Non-pigmented ciliary epithelial cell (primary cell): Measurements from ENCODE around the gene CDH16.
"Not testable (repeated sequence)": the region's sequence is repeated elsewhere in the genome, so short reads cannot be mapped to it uniquely, and the experiment has no call there.

Experiments
- DNase-seq: peaks from one replicate; pipeline ENCODE4 v3.0.0-alpha.2; 2010; ENCODE audit warnings: low read depth

The CDH16 gene

GRCh38 chr16:66872559-66872942 is 46.1 kb downstream of the CDH16 start:
- no peak for DNase-seq

GRCh38 chr16:66871840-66872239 is 46.8 kb downstream of the CDH16 start:
- no peak for DNase-seq

- DNase-seq = not testable (repeated sequence)
Measured at GRCh38 chr16:66871363-66871762, 47.3 kb downstream of the CDH16 start.

GRCh38 chr16:66869424-66869823 is 49.3 kb downstream of the CDH16 start:
- DNase-seq = no peak

- no peak for DNase-seq
Measured at GRCh38 chr16:66863707-66864106, 55.0 kb downstream of the CDH16 start.

GRCh38 chr16:66862023-66862520 is 56.6 kb downstream of the CDH16 start:
- DNase-seq = no peak

- DNase-seq = no peak
Measured at GRCh38 chr16:66859397-66860068, 59.2 kb downstream of the CDH16 start.

- DNase-seq = no peak
Measured at GRCh38 chr16:66858740-66859396, 59.8 kb downstream of the CDH16 start.
